WTC11 (cell line): ENCODE data around the gene ETV5.

Experiments
- CTCF ChIP-seq: fragments of 200-600 bp; IDR thresholded peaks from 2 replicates; pipeline ENCODE4 v1.8.0; 2022; ENCODE audit warnings: antibody characterized with exemption
- FOXJ3 ChIP-seq: sonication (generic); formaldehyde crosslinking; IDR thresholded peaks from 2 replicates; pipeline ENCODE4 v1.9.0; 2021; ENCODE audit warnings: missing genetic modification reagents, mild to moderate bottlenecking, borderline replicate concordance
- SP1 ChIP-seq: sonication (generic); formaldehyde crosslinking; conservative IDR thresholded peaks from 2 replicates; pipeline ENCODE4 v1.8.1; 2022; ENCODE audit warnings: missing genetic modification reagents

- TF ChIP-seq CTCF (no peak), SP1 (CRISPR knock-in tag) (no peak), FOXJ3 (CRISPR knock-in tag) (no peak)
Observed at GRCh38 chr3:186123012-186123411, 14.1 kb upstream of the ETV5 start.
